Endodermal cell (in vitro differentiated cells): Measurements from ENCODE around the gene RPS4Y1. TPM values are rescaled to one million over a fixed set of nuclear protein-coding genes. Genes with fewer than 3 reads are reported as not detected.

Experiments used
- DNase-seq: peaks from one replicate; pipeline ENCODE4 v3.0.0-alpha.2; 2017
- H3K27ac ChIP-seq: 2 replicates; pipeline ENCODE4 v1.5.1; 2013; ENCODE audit warnings: mild to moderate bottlenecking, low read depth, low read length, moderate library complexity
- H3K27me3 ChIP-seq: 2 replicates; pipeline ENCODE4 v1.6.1; 2013; ENCODE audit warnings: mild to moderate bottlenecking, low read length, moderate library complexity; ENCODE audit not compliant: insufficient read depth, control insufficient read depth, poor library complexity, severe bottlenecking
- H3K36me3 ChIP-seq: 2 replicates; pipeline ENCODE4 v1.7.0; 2013; ENCODE audit warnings: mild to moderate bottlenecking, low read length, moderate library complexity; ENCODE audit not compliant: control insufficient read depth, insufficient read depth
- H3K4me1 ChIP-seq: one replicate; pipeline ENCODE4 v1.7.0; 2013; ENCODE audit warnings: low read length; ENCODE audit not compliant: control insufficient read depth, insufficient read depth
- H3K4me3 ChIP-seq: 2 replicates; pipeline ENCODE4 v1.5.1; 2013; ENCODE audit warnings: mild to moderate bottlenecking, low read length, moderate library complexity
- H3K9ac ChIP-seq: 2 replicates; pipeline ENCODE4 v1.6.1; 2013; ENCODE audit warnings: mild to moderate bottlenecking, low read length, moderate library complexity; ENCODE audit not compliant: poor library complexity, severe bottlenecking; ENCODE audit errors: extremely low read depth
- H3K9me3 ChIP-seq: 2 replicates; pipeline ENCODE4 v1.6.1; 2013; ENCODE audit warnings: mild to moderate bottlenecking, low read length, moderate library complexity; ENCODE audit not compliant: control insufficient read depth
- H3K27ac Mint-ChIP-seq: 2 replicates; pipeline ENCODE4 v1.8.0; 2020; ENCODE audit warnings: mixed read lengths
- H3K27me3 Mint-ChIP-seq: 2 replicates; pipeline ENCODE4 v1.8.0; 2021; ENCODE audit warnings: mild to moderate bottlenecking, mixed read lengths; ENCODE audit not compliant: insufficient read depth
- H3K36me3 Mint-ChIP-seq: 2 replicates; pipeline ENCODE4 v1.8.0; 2020; ENCODE audit warnings: low read depth, mixed read lengths
- H3K4me1 Mint-ChIP-seq: 2 replicates; pipeline ENCODE4 v1.8.0; 2020; ENCODE audit warnings: mixed read lengths
- H3K4me3 Mint-ChIP-seq: 2 replicates; pipeline ENCODE4 v1.8.0; 2020; ENCODE audit warnings: mild to moderate bottlenecking, moderate library complexity, mixed read lengths
- H3K9me3 Mint-ChIP-seq: 2 replicates; pipeline ENCODE4 v1.8.0; 2020; ENCODE audit warnings: mild to moderate bottlenecking, mixed read lengths
- WGBS, 2 experiments: methylation state at CpG; one replicate each; pipeline versions ENCODE4 v1.1.5 to v1.1.7; 2013; ENCODE audit warnings: missing lambda C conversion rate in 2 of 2, mixed read lengths in 1 of 2; ENCODE audit not compliant: insufficient coverage in 1 of 2, insufficient read length in 1 of 2; 5-methylcytosine and 5-hydroxymethylcytosine counted together
- total RNA-seq, 2 donors: library from RNA; stranded (reverse); fragmentation: NEBNext Ultra II Directional in 1 of 2; extraction: Animal tissue kit (Norgen Biotek cat#: 25700) in 1 of 2; gene quantifications; 2 replicates in 1 of 2; 3 replicates in 1 of 2; pipeline ENCODE4 v1.2.1, GENCODE V29; 2021
- TF ChIP-seq, protein P1 (sequence below): fragments of 200-600 bp; sonication (generic); conservative IDR thresholded peaks from 2 replicates; pipeline ENCODE4 v1.5.0; 2021; ENCODE audit warnings: antibody characterized with exemption, mild to moderate bottlenecking

The RPS4Y1 gene
- total RNA-seq, 2 donors from 2014 or later = 348 TPM; not detected in 1

- no peak overlapping the region for H3K27ac ChIP-seq
- no peak overlapping the region for H3K4me3 ChIP-seq
- 90% methylated on average over 1 of the region's 1 CpG; no CpG with 5 or more reads in 1 of the 2 experiments for WGBS, 2 experiments
- Mint-ChIP-seq H3K36me3 (no peaks in the 10 kb centered on the region), H3K27ac (no peak overlapping the region), H3K27me3 (no peaks in the 10 kb centered on the region), H3K4me3 (no peak overlapping the region), H3K9me3 (no peaks in the 10 kb centered on the region), H3K4me1 (no peaks in the 10 kb centered on the region)
- H3K9ac ChIP-seq = no peak overlapping the region
- no peaks in the 10 kb centered on the region for H3K27me3 ChIP-seq
- peaks cover 26% of the 10 kb centered on the region for H3K9me3 ChIP-seq
- peaks cover 10% of the 10 kb centered on the region for H3K36me3 ChIP-seq
- DNase-seq = no peak
- no peaks in the 10 kb centered on the region for H3K4me1 ChIP-seq
- TF ChIP-seq, protein P1, sequence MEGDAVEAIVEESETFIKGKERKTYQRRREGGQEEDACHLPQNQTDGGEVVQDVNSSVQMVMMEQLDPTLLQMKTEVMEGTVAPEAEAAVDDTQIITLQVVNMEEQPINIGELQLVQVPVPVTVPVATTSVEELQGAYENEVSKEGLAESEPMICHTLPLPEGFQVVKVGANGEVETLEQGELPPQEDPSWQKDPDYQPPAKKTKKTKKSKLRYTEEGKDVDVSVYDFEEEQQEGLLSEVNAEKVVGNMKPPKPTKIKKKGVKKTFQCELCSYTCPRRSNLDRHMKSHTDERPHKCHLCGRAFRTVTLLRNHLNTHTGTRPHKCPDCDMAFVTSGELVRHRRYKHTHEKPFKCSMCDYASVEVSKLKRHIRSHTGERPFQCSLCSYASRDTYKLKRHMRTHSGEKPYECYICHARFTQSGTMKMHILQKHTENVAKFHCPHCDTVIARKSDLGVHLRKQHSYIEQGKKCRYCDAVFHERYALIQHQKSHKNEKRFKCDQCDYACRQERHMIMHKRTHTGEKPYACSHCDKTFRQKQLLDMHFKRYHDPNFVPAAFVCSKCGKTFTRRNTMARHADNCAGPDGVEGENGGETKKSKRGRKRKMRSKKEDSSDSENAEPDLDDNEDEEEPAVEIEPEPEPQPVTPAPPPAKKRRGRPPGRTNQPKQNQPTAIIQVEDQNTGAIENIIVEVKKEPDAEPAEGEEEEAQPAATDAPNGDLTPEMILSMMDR = no peak
Observed at GRCh38 chrY:2874211-2874610, 32.8 kb downstream of the RPS4Y1 start.

DNA sequence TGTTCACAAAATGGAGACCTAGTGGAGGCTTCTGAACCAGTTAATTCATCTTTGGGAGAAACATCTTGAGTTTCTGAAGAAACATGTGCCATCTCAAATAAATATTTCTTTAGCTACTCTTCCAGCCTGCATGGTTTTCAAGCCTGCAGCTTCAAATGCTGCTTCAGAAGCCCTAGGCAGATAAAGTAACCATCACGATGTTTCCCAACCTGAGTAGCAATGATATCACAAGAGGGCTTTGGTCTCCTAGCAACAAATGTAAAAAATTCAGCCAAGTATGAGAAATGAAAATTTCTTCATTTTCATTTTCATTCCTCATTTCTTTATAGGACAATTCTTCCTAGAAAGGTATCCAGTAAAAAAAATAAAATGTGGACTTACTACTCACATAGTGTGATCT is 42.2 kb downstream of the RPS4Y1 start:
- no peaks in the 10 kb centered on the region for H3K27me3 Mint-ChIP-seq
- Histone ChIP-seq H3K27ac (no peak overlapping the region), H3K9ac (no peak overlapping the region), H3K4me1 (peaks cover 12% of the 10 kb centered on the region), H3K27me3 (no peaks in the 10 kb centered on the region), H3K4me3 (no peak overlapping the region), H3K9me3 (no peaks in the 10 kb centered on the region), H3K36me3 (no peaks in the 10 kb centered on the region)
- no peaks in the 10 kb centered on the region for H3K4me1 Mint-ChIP-seq
- TF ChIP-seq, protein P1 = no peak
- no peaks in the 10 kb centered on the region for H3K36me3 Mint-ChIP-seq
- DNase-seq = no peak
- 87% methylated on average over 1 of the region's 1 CpG; no CpG with 5 or more reads in 1 of the 2 experiments for WGBS, 2 experiments
- no peak overlapping the region for H3K27ac Mint-ChIP-seq
- H3K9me3 Mint-ChIP-seq = no peaks in the 10 kb centered on the region
- H3K4me3 Mint-ChIP-seq = no peak overlapping the region

DNA sequence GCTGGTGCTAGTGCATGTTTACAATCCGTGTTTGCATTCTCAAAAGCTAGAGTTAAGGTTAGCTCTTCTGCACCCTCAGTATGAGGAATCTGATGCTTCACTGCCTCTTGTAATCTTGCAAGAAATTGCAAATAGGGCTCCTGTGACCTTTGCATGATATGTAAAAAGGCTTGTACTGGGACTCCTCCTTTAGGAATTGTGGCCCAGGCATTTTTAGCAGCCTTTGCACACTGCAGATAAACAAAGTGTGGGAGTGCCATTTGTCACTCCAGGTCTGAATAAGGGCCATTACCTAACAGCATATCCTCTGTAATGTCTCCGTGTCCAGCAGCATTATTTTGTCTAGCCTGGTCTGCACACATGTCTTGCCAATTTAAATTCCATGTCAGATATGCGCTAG is 44.5 kb downstream of the RPS4Y1 start:
- DNase-seq = no peak
- TF ChIP-seq, protein P1 = no peak
- Histone ChIP-seq H3K27me3 (no peaks in the 10 kb centered on the region), H3K9ac (peak overlapping the region; percentile 3), H3K4me1 (peaks cover 15% of the 10 kb centered on the region), H3K4me3 (peak overlapping the region; percentile 73), H3K36me3 (no peaks in the 10 kb centered on the region), H3K9me3 (no peaks in the 10 kb centered on the region), H3K27ac (peak overlapping the region; percentile 73)
- Mint-ChIP-seq H3K36me3 (no peaks in the 10 kb centered on the region), H3K27me3 (no peaks in the 10 kb centered on the region), H3K27ac (no peak overlapping the region), H3K9me3 (no peaks in the 10 kb centered on the region), H3K4me3 (no peak overlapping the region), H3K4me1 (no peaks in the 10 kb centered on the region)
- 63 to 90% methylated on average over 2 to 3 of the region's 3 CpGs for WGBS, 2 experiments
